Osteoblast (primary cell): Measurements from ENCODE around the gene ISY1. TPM values are rescaled to one million over a fixed set of nuclear protein-coding genes. Genes with fewer than 3 reads are reported as not detected.

Experiments used
- DNase-seq: peaks from one replicate; pipeline ENCODE4 v3.0.0; 2011; ENCODE audit warnings: low spot score, mixed read lengths; ENCODE audit not compliant: insufficient read length; ENCODE audit errors: missing footprints
- H2AFZ ChIP-seq: 2 replicates; pipeline ENCODE4 v1.6.0; 2011; ENCODE audit warnings: mild to moderate bottlenecking, low read length
- H3K27ac ChIP-seq: 2 replicates; pipeline ENCODE4 v1.5.1; 2011; ENCODE audit warnings: mild to moderate bottlenecking, low read depth, low read length, moderate library complexity
- H3K27me3 ChIP-seq: 2 replicates; pipeline ENCODE4 v1.6.0; 2012; ENCODE audit warnings: mild to moderate bottlenecking, control low read depth, inconsistent platforms, low read length, moderate library complexity; ENCODE audit not compliant: insufficient read depth
- H3K36me3 ChIP-seq: 2 replicates; pipeline ENCODE4 v1.5.1; 2011; ENCODE audit warnings: mild to moderate bottlenecking, low read length, control low read depth, moderate library complexity; ENCODE audit not compliant: insufficient read depth
- H3K4me1 ChIP-seq: 2 replicates; pipeline ENCODE4 v1.5.1; 2011; ENCODE audit warnings: mild to moderate bottlenecking, low read length, control low read depth, moderate library complexity; ENCODE audit not compliant: insufficient read depth
- H3K4me2 ChIP-seq: 2 replicates; pipeline ENCODE4 v1.6.0; 2011; ENCODE audit warnings: mild to moderate bottlenecking, low read length; ENCODE audit not compliant: insufficient read depth
- H3K4me3 ChIP-seq: fragments of 200-600 bp; sonication (generic); 3 replicates; pipeline ENCODE4 v1.5.1; 2012; ENCODE audit warnings: mild to moderate bottlenecking, low read length, inconsistent platforms; ENCODE audit not compliant: insufficient read depth
- H3K79me2 ChIP-seq: 2 replicates; pipeline ENCODE4 v1.6.0; 2012; ENCODE audit warnings: mild to moderate bottlenecking, low read length, control low read depth, inconsistent platforms; ENCODE audit not compliant: insufficient read depth
- H3K9me3 ChIP-seq: 2 replicates; pipeline ENCODE4 v1.5.1; 2011; ENCODE audit warnings: low read depth, low read length, control low read depth
- H4K20me1 ChIP-seq: 2 replicates; pipeline ENCODE4 v1.6.0; 2012; ENCODE audit warnings: mild to moderate bottlenecking, low read length, control low read depth; ENCODE audit not compliant: insufficient read depth
- CTCF ChIP-seq: IDR thresholded peaks from 2 replicates; pipeline ENCODE4 v1.5.1; 2011; ENCODE audit warnings: mild to moderate bottlenecking, low read depth, low read length, moderate library complexity; ENCODE audit errors: extremely low read depth
- total RNA-seq: library from RNA; depleted of rRNA; stranded (reverse); fragments of >200 nt; gene quantifications from 2 replicates; pipeline ENCODE4 v1.2.3, GENCODE V29; 2012

Gene ISY1
- total RNA-seq, 1 donor = 29.0 TPM

- H3K27ac ChIP-seq = no peak overlapping the region
Measured at GRCh38 chr3:129081503-129081902, 79.4 kb downstream of the ISY1 start.

GRCh38 chr3:129078510-129078909 lies 82.4 kb downstream of the ISY1 start:
- Histone ChIP-seq H3K4me2 (no peak overlapping the region), H3K27me3 (no peaks in the 10 kb centered on the region), H3K9me3 (no peaks in the 10 kb centered on the region), H3K79me2 (no peaks in the 10 kb centered on the region), H3K4me1 (peaks cover 7% of the 10 kb centered on the region), H4K20me1 (no peaks in the 10 kb centered on the region), H2AFZ (no peak overlapping the region), H3K36me3 (no peaks in the 10 kb centered on the region), H3K4me3 (no peak overlapping the region), H3K27ac (no peak overlapping the region)
- no peak for DNase-seq
- TF ChIP-seq CTCF = no peak

More at GRCh38 chr3:129081503-129081902, 79.4 kb downstream of the ISY1 start:
- TF ChIP-seq CTCF = no peak
- Histone ChIP-seq H3K79me2 (no peaks in the 10 kb centered on the region), H3K4me1 (peaks cover 7% of the 10 kb centered on the region), H2AFZ (no peak overlapping the region), H4K20me1 (no peaks in the 10 kb centered on the region), H3K9me3 (no peaks in the 10 kb centered on the region), H3K36me3 (no peaks in the 10 kb centered on the region), H3K4me2 (no peak overlapping the region), H3K27me3 (no peaks in the 10 kb centered on the region), H3K4me3 (no peak overlapping the region)
- no peak for DNase-seq

Other genes starting within 250 kb of the ISY1 start
- not detected in 2 replicates for gene CFAP92, start 167.0 kb downstream of the ISY1 start, total RNA-seq
- gene EFCC1, start 159.8 kb downstream of the ISY1 start, total RNA-seq = not detected in 2 replicates
- gene GP9, start 100.3 kb downstream of the ISY1 start, total RNA-seq = not detected in 2 replicates
- gene RAB43, start 39.3 kb downstream of the ISY1 start, total RNA-seq = 13.4 and 14.1 TPM in 2 replicates
- 215 and 233 TPM in 2 replicates for gene CNBP, start 22.8 kb upstream of the ISY1 start, total RNA-seq
- gene COPG1, start 88.5 kb upstream of the ISY1 start, total RNA-seq = 297 and 305 TPM in 2 replicates
- 10.5 and 11.8 TPM in 2 replicates for gene HMCES, start 117.8 kb upstream of the ISY1 start, total RNA-seq